Adrenal gland (tissue), 12 donors: ENCODE results near the gene ADPRS. TPM values are rescaled to one million over a fixed set of nuclear protein-coding genes. Genes with fewer than 3 reads are reported as not detected.

Source experiments
- DNase-seq, 7 donors: peaks; one replicate each; pipeline ENCODE4 v3.0.0-alpha.2; 2019 to 2020
- H3K27ac ChIP-seq, 5 donors: fragments of 200-600 bp; sonication (generic) in 4 of 5; 1 replicate in 3 of 5; 2 replicates in 2 of 5; pipeline versions ENCODE4 v1.5.1 to v1.8.0; 2016 to 2020; ENCODE audit warnings: mild to moderate bottlenecking in 1 of 5
- H3K27me3 ChIP-seq: fragments of 200-600 bp; 2 replicates; pipeline ENCODE4 v1.8.0; 2021
- H3K36me3 ChIP-seq, 2 donors: fragments of 200-600 bp; replicated peaks in 1 of 2; 1 replicate in 1 of 2; 2 replicates in 1 of 2; pipeline versions ENCODE4 v1.5.1 to v1.8.0; 2018 to 2022
- H3K4me1 ChIP-seq, 2 donors: fragments of 200-600 bp; replicated peaks in 1 of 2; 1 replicate in 1 of 2; 2 replicates in 1 of 2; pipeline versions ENCODE4 v1.5.1 to v1.8.0; 2018 to 2021
- H3K4me3 ChIP-seq, 4 donors: fragments of 200-600 bp; sonication (generic) in 3 of 4; one replicate each; pipeline ENCODE4 v1.5.1; 2016 to 2018
- H3K9me3 ChIP-seq, 3 donors: fragments of 200-600 bp; sonication (generic) in 1 of 3; replicated peaks in 1 of 3; 1 replicate in 2 of 3; 2 replicates in 1 of 3; pipeline versions ENCODE4 v1.5.1 to v1.8.0; 2016 to 2021
- POLR2A ChIP-seq, 2 donors: fragments of 450-650 bp; IDR thresholded peaks; one replicate each; pipeline ENCODE4 v1.6.1; 2017; ENCODE audit warnings: antibody characterized with exemption in 2 of 2, mild to moderate bottlenecking in 2 of 2, moderate library complexity in 1 of 2
- WGBS, 4 donors: extraction: QIAGEN DNeasy Blood & Tissue Kit in 2 of 4; methylation state at CpG; one replicate each; pipeline versions ENCODE4 v1.1.5 to v1.1.7; 2013 to 2017; 5-methylcytosine and 5-hydroxymethylcytosine counted together
- intact Hi-C, 2 donors: fragments of 100-400 bp; cut with DNase I; formaldehyde crosslinking; loops; one replicate each; pipeline versions ENCODE4 v1.14.1 to v1.15.0; 2022 to 2023
- polyA plus RNA-seq, 3 donors: library from polyadenylated mRNA; stranded (reverse); fragments of 200-250 nt in 2 of 3; fragments of 350-450 nt in 1 of 3; fragmentation: Illumina TruSeq in 1 of 3; extraction: RNeasy Lipid Tissue Mini Kit (QIAGEN cat#74804) in 1 of 3; gene quantifications; one replicate each; pipeline ENCODE4 v1.2.3, GENCODE V29; 2013 to 2014
- total RNA-seq, 9 donors: library from RNA; depleted of rRNA in 4 of 9; stranded (reverse); fragments of >200 nt in 4 of 9; fragments of 120-200 nt in 1 of 9; fragmentation: NEBNext Ultra II Directional in 1 of 9; extraction: Animal tissue kit (Norgen Biotek cat#: 25700) in 1 of 9; gene quantifications; one replicate each; pipeline versions ENCODE4 v1.1.0 to v1.2.4, GENCODE V29; 2013 to 2023
- TF ChIP-seq, protein P1 (sequence below), 6 experiments: fragments of 450-650 bp in 4 of 6; fragments of 200-600 bp in 2 of 6; sonication (generic) in 1 of 6; IDR thresholded peaks; 1 replicate in 5 of 6; 2 replicates in 1 of 6; pipeline versions ENCODE4 v1.5.1 to v1.8.0; 2016 to 2021; ENCODE audit warnings: antibody characterized with exemption in 6 of 6, mild to moderate bottlenecking in 2 of 6, moderate library complexity in 1 of 6
- donor health status: healthy with polysubstance abuse.
- donor health status: Bipolar disorder and iron deficiency.
- donor health status: DM: yes; HTN: yes; CAD: no.
- donor health status: DM: no; HTN: no; CAD: no.
- donor health status: DM: no; HTN: no; CAD: no.
- donor health status: DM: yes; HTN: yes; CAD: no.

The ADPRS gene
- total and polyA plus RNA-seq, 12 donors = 40.1 to 84.5 (median 52.1) TPM

DNA sequence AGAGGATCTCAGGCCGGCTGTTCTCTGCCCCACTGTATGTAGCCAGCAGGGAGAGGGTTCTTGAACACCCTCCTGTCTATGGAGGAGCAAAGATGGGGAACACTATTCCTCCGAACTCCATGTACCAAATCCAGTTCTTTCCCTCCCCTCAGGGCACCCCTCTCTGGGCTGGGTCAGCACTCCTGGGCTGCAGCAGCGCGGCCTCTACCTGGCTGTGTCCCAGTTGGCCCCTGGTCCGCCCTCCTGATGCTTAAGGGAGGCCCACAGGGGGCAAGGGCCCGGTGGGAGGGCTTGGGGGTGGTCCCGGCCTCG is 471 bp upstream of the ADPRS start:
- H3K27ac ChIP-seq = peak overlapping the region in 4 of 5 donors; percentile 82 to 92 (median 88)
- H3K27me3 ChIP-seq = no peaks in the 10 kb centered on the region
- peaks cover 17 to 38% of the 10 kb centered on the region in 2 donors for H3K4me1 ChIP-seq
- no peak for TF ChIP-seq POLR2A (IDR thresholded peaks at IDR 0.05)
- TF ChIP-seq, protein P1, sequence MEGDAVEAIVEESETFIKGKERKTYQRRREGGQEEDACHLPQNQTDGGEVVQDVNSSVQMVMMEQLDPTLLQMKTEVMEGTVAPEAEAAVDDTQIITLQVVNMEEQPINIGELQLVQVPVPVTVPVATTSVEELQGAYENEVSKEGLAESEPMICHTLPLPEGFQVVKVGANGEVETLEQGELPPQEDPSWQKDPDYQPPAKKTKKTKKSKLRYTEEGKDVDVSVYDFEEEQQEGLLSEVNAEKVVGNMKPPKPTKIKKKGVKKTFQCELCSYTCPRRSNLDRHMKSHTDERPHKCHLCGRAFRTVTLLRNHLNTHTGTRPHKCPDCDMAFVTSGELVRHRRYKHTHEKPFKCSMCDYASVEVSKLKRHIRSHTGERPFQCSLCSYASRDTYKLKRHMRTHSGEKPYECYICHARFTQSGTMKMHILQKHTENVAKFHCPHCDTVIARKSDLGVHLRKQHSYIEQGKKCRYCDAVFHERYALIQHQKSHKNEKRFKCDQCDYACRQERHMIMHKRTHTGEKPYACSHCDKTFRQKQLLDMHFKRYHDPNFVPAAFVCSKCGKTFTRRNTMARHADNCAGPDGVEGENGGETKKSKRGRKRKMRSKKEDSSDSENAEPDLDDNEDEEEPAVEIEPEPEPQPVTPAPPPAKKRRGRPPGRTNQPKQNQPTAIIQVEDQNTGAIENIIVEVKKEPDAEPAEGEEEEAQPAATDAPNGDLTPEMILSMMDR (IDR thresholded peaks at IDR 0.05) = no peak
- H3K4me3 ChIP-seq = peak overlapping the region in 2 of 4 donors; percentile 85 to 93
- DNase-seq = no peak
- WGBS, 4 donors = 23 to 57% (median 29%) methylated on average over 3 to 8 of the region's 8 CpGs
- intact Hi-C loops = loop anchor here (10.0 kb wide), 3 partner anchors 163 to 233 kb away; partner anchors contain the start of gene AGO1 (in 1 of the 2)
- H3K36me3 ChIP-seq = peaks cover 0 to 31% of the 10 kb centered on the region in 2 donors
- no peaks in the 10 kb centered on the region for H3K9me3 ChIP-seq

DNA sequence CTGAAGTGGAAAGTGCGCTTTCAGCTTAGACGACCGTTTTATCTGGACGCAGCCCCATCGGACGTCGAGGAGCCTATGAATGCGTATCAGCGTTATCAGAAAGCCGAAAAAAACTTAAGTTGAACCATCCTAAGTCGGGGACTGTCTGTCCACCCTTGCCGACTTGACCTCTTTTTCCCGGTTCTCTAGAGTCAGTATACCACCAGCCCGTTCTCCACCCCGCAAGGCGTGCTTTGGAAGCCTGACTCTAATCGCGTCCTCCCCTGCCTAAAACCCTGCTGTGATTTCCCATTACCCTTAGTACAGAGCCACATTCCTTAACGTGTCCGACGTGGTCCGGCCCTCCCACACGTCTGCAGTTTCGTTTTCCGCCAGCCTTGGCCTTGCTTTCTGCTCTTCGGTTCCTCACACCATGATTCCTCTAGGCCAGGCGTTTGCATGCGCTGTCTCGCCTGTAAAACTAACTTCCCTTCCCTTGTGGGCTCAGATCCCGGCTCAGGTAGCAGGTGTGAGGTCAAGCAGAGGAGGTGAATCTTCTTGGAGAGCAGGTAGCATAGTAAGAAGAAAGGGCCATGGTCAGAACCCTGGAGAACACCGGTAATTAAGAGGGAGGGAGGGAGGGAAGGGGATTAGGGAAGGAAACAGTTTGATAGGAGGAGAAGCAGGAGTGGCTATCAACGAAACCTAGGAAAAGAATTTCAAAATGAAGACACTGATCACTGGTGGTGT is 865 bp downstream of the ADPRS start:
- H3K9me3 ChIP-seq = no peaks in the 10 kb centered on the region
- peaks cover 29 to 42% of the 10 kb centered on the region in 2 donors for H3K4me1 ChIP-seq
- no peaks in the 10 kb centered on the region for H3K27me3 ChIP-seq
- intact Hi-C loops = loop anchor here (10.0 kb wide), 6 partner anchors 95 to 325 kb away; partner anchors contain the start of gene AGO1 (in 1 of the 2)
- peaks cover 0 to 40% of the 10 kb centered on the region in 2 donors for H3K36me3 ChIP-seq
- H3K27ac ChIP-seq = peak overlapping the region; percentile 79 to 92 (median 84)
- WGBS, 4 donors = 4 to 7% (median 4%) methylated on average over 20 to 32 of the region's 32 CpGs
- DNase-seq = peak; percentile 46 to 79 (median 68)
- peak overlapping the region; percentile 7 to 93 (median 74) for H3K4me3 ChIP-seq
- TF ChIP-seq, protein P1 (IDR thresholded peaks at IDR 0.05) = no peak
- peak; percentile 5 to 70 for TF ChIP-seq POLR2A (IDR thresholded peaks at IDR 0.05)

DNA sequence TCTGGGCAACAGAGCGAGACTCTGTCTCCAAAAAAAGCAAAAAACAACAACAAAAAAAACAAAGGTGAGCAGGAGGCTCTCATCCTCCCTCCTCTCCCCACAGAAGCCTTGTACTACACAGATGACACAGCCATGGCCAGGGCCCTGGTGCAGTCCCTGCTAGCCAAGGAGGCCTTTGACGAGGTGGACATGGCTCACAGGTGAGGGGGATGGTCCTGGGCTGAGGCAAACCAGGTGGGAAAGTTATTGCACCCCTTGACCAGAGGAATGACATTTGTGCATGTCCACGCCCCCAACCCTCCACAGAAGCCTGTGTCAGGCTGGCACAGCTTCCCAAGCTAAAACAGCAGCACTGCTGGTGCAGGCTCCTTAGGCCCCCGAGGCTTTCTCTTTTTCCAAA is 2.4 kb downstream of the ADPRS start:
- Histone ChIP-seq H3K9me3 (no peaks in the 10 kb centered on the region), H3K4me1 (peaks cover 33 to 52% of the 10 kb centered on the region in 2 donors), H3K4me3 (no peak overlapping the region), H3K27ac (peak overlapping the region in 1 of 5 donors; percentile 1), H3K36me3 (peaks cover 0 to 53% of the 10 kb centered on the region in 2 donors), H3K27me3 (no peaks in the 10 kb centered on the region)
- DNase-seq = peak in 1 of 7 donors; percentile 15
- TF ChIP-seq POLR2A (IDR thresholded peaks at IDR 0.05) = no peak
- TF ChIP-seq, protein P1 (IDR thresholded peaks at IDR 0.05) = no peak
- intact Hi-C loops = loop anchor here (10.0 kb wide), 3 partner anchors 94 to 324 kb away; no protein-coding TSS in a partner anchor
- WGBS, 4 donors = 77 to 88% (median 85%) methylated on average over 4 of the region's 4 CpGs

DNA sequence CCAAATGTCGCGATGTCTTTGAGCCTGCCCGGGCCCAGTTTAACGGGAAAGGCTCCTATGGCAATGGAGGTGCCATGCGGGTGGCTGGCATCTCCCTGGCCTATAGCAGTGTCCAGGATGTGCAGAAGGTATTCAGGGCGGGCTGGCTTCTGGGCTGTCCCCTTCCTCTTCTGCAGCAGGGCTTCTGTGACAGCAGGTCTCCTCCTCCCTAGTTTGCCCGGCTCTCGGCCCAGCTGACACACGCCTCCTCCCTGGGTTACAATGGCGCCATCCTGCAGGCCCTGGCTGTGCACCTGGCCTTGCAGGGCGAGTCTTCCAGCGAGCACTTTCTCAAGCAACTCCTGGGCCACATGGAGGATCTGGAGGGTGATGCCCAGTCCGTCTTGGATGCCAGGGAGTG is 3.0 kb downstream of the ADPRS start:
- peak in 2 of 7 donors; percentile 12 to 21 for DNase-seq
- WGBS, 4 donors = 88 to 99% (median 92%) methylated on average over 13 of the region's 13 CpGs
- H3K27me3 ChIP-seq = no peaks in the 10 kb centered on the region
- no peak overlapping the region for H3K27ac ChIP-seq
- peaks cover 0 to 58% of the 10 kb centered on the region in 2 donors for H3K36me3 ChIP-seq
- TF ChIP-seq, protein P1 (IDR thresholded peaks at IDR 0.05) = no peak
- no peak for TF ChIP-seq POLR2A (IDR thresholded peaks at IDR 0.05)
- no peaks in the 10 kb centered on the region for H3K9me3 ChIP-seq
- peaks cover 33 to 52% of the 10 kb centered on the region in 2 donors for H3K4me1 ChIP-seq
- H3K4me3 ChIP-seq = no peak overlapping the region
- intact Hi-C loops = loop anchor here (10.0 kb wide), 3 partner anchors 93 to 323 kb away; no protein-coding TSS in a partner anchor
